GM03348 (cell line): Measurements from ENCODE around the gene CCDC86.

Experiments
- DNase-seq: peaks from one replicate; pipeline ENCODE4 v3.0.0; 2012; ENCODE audit warnings: low spot score

The CCDC86 gene

DNA sequence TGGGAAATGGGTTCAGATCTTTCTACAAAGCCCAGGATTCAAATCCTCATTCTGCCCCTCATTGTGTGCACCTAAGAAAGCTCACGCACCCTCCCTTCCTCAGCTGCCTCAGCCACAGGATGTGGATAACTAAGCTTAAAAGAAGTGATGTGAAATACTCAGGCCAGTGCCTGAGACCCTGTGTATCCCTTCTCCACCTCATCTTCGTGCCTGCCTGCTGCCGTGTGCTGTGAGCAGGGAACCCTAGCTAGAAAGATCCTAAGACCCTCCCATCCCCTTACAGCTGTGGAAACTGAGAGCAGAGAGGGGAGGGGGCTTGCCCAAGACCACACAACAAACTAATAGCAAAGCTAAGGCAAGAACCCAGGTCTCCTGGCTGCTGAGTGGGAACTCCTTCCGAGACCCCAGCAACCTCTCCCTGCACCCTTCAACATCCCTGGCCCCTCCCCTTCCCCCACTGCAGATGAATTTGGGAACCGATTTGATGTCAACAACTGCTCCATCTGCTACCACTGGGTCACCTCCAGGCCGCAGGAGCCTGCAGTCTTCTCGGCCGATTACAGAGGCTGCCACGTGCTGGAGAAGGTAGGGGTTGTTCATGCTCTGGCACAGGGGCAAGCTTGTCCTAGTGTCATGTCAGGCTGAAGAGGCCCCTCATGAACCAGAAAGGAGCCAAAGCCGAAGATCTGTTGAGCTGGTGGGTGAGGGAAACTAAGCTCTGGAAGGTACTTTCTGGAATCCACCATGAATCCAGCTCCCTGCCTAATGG, 27.0 kb downstream of the CCDC86 start:
- DNase-seq: no peak

DNA sequence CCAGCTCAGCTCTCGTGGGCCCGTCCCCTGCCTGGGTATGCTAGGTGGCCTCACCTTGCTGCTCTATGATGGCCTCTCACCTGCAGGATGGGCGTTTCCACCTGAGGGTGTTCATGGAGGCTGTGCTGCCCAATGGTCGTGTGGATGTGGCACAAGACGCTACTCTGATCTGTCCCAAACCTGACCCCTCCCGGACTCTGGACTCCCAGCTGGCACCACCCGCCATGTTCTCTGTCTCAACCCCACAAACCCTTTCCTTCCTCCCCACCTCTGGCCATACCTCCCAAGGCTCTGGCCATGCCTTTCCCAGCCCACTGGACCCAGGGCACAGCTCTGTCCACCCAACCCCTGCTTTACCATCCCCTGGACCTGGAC, 27.5 kb downstream of the CCDC86 start:
- DNase-seq: no peak

DNA sequence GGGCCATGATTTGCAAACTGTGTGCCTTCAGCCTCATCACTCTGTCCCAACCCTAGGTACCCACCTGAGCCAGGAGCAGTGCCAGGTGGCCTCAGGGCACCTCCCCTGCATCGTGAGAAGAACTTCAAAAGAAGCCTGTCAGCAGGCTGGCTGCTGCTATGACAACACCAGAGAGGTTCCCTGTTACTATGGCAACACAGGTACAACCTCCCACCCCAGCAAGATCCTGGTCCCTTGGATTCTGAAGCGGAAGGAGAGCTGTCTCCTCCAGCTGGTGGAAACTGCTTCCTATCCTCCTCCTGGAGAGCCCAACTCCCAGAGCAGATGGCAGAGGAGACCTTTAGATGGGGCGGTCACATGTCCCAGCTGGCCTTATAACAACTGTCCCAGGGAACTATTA, 28.4 kb downstream of the CCDC86 start:
- no peak for DNase-seq

DNA sequence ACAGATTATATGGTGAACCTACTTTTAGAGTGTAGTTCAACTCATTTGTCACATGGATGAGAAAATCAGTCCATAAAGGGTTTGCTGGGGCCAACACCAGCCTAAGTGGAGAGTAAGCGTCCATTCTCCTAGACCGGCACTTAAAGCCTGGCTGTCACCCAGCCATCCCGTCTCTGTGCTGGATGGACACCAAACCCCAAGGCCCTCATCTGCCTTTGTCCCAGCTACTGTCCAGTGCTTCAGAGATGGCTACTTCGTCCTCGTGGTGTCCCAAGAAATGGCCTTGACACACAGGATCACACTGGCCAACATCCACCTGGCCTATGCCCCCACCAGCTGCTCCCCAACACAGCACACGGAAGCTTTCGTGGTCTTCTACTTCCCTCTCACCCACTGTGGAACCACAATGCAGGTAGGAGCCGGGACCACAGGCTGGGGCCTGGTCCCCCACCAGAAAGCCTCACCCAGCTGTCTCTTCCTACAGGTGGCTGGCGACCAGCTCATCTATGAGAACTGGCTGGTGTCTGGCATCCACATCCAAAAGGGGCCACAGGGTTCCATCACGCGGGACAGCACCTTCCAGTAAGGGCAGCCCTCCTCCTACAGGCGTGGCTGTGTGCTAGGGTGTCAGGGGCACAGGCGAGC, 28.9 kb downstream of the CCDC86 start:
- DNase-seq: no peak

DNA sequence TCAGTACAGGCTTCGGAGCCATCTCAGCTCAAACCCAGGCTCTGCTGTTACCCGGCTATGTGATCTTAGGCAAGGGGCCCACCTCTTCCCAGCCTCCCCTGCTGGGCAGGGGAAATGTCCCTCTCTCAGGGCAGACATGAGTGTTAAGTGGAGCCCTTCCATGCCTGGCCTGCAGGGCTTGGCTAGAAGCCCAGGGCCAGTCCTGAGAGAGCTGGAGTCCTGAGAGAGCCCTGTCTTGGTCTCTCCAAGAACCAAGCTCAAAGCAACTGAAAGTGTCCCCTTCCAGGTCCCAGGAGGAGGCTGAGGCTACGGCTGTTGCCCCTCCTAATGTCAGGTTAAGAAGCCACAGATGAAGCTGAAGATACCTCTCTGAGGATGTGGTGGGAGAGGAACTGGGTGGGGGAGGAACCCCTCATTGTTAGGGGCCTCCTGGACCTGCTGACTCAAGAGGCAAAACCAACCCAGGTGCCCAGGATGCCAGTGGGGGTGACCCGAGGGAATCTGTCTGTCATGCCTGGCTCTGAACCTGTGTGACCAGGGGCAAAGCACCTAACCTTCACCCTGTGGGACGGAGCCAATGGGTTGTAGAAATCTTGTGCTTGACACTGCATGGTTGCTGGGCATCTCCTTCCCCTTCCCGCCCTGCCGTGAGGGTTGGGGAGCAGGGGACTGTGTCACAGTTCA, 29.6 kb downstream of the CCDC86 start:
- DNase-seq: peak; percentile 65

DNA sequence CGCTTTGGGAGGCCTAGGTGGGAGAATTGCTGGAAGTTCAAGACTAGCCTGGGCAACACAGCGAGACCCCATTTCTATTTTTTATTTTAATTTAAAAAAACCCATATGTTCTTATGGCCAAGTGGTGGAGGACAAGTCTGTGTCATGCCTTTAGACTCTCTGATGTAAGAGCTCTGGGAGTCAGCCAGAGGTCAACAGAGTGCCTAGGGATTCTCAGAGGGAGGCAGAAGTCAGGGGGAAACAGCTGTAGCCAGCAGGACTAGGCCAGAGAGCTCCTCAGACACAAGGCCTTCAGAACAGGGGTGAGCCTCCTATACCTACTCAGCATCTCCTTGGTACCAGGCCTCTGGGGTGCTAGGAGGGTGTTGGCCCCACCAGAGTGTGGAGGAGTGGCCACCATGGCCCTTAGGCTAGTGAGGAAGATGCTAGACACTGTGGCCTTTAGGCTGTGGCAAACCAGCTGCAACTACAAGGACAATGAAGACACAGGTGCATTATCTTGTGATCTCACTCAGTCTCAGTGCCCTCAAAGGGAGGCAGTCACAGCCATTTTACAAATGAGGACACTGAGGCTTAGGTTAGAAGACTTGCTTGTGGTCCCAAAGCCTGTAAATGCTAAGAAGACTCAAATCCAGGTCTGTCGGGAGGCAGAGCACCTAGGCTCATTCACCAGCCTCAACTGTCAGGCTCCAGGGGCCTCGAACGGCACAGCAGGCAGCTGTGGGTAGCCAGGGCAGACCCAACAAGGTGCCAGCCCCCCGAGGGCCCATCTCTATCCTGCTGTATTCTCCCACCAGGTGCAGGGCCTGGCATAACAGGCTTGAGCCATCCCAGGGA, 30.4 kb downstream of the CCDC86 start:
- peak; percentile 49 for DNase-seq

DNA sequence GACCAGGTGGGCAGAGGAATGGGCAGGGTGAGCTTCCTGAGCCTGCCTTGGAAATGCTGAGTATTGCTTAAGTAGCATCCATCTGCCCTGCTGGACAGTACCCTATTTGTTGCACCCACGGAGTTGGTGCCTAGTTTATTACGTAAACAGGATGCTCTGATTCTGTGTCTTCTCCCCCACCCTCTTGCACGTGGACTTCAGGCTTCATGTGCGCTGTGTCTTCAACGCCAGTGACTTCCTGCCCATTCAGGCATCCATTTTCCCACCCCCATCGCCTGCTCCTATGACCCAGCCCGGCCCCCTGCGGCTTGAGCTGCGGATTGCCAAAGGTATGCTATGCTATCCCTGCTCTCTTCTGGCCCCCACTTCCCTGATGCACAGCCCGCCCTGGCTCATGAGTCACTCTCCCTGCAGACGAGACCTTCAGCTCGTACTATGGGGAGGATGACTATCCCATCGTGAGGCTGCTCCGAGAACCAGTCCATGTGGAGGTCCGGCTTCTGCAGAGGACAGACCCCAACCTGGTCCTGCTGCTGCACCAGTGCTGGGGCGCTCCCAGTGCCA, 31.1 kb downstream of the CCDC86 start:
- DNase-seq: no peak

DNA sequence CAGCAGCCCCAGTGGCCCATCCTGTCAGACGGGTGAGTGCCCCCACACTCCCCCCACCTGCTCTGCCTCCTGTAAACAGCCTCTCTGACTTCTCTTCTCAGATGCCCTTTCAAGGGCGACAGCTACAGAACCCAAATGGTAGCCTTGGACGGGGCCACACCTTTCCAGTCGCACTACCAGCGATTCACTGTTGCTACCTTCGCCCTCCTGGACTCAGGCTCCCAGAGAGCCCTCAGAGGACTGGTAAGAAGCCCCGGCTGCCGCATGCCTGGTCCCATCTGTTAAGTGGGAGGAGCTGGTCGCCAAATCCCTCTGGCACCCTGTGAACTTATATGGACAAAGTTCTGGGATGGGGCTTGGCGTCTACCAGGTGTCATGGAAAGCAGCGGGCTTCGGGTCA, 31.6 kb downstream of the CCDC86 start:
- DNase-seq: no peak

DNA sequence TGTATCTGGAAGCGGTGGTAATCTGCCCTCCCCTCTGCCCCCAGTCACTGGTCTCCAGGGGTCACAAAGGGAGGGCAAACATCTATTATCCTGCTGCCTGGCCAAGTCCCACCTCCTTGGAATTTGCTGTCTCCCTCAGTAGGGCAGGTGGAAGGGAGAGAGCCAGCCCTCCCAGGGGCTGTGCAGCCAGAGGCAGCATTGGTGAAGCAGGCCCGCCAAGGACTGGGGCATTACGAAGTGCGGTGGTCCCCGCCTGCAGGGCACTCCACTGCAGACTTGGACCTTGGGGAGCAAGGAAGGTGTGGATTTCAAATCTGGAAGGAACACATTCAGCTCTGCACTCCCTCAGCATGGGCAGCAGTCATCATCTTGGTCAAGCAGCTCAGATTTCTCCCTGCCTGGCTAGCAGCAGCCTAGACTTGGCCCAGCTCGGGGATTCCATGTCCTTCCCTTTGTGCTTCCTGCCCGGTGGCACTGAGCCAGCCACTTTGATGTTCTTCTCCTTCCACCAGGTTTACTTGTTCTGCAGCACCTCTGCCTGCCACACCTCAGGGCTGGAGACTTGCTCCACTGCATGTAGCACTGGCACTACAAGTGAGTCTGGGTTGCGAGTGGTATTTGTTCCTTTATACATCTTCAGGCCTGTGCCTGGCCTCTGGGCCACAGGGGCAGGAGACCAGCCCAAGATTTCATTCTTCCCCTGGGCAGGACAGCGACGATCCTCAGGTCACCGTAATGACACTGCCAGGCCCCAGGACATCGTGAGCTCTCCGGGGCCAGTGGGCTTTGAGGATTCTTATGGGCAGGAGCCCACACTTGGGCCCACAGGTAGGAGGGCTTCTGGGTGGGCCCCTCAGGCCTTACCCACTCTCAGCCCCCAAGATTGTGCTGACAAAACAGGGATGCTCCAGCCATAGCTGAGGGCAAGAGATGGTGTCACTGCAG, 32.8 kb downstream of the CCDC86 start:
- DNase-seq: no peak

DNA sequence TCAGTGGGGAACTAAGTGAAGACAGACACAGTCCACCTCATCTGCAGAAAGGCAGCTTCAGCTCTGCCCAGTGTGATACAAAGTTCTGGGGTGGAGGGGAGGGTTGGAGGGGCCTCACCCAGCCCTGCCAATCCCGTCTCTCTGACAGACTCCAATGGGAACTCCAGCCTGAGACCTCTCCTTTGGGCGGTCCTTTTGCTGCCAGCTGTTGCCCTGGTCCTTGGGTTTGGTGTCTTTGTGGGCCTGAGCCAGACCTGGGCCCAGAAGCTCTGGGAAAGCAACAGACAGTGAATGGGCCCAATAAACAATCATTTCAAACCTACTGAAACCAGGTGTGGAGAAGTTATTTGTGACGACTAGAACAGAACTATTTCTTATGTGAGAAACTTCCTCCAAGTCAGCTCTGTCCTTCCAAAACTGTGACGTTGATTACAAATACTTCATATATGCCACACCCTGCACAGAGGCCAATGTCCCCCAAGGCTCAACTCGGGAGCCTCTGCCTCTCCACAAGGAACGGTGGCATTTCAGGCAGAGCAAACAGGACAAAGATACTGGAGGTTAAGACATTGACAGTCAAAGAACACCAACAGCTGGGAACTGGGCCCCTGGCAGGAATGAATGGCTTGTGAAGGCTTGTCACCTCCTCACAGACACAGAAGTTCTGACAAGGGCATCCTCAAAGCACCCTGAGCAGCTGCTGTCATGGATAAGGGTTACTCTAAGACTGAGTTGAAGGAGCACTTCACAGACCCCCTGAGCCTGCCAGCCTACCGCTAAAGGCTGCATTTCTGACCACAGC, 33.7 kb downstream of the CCDC86 start:
- DNase-seq: no peak

DNA sequence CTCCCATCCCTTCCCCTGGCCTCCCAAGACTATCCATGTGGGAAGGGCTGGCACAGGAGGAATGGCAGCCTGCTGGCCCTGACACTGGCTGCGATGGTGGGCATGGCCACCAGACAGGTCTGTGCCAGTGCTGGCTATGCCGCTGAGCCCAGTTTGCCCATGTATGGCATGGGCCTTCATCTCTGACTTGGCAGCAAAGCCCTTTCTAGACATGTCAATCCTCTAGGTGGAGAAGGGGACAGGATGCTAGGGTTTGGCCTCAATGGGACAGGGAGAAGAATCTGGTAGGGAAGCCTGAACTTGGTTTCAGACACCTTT, 34.2 kb downstream of the CCDC86 start:
- no peak for DNase-seq

DNA sequence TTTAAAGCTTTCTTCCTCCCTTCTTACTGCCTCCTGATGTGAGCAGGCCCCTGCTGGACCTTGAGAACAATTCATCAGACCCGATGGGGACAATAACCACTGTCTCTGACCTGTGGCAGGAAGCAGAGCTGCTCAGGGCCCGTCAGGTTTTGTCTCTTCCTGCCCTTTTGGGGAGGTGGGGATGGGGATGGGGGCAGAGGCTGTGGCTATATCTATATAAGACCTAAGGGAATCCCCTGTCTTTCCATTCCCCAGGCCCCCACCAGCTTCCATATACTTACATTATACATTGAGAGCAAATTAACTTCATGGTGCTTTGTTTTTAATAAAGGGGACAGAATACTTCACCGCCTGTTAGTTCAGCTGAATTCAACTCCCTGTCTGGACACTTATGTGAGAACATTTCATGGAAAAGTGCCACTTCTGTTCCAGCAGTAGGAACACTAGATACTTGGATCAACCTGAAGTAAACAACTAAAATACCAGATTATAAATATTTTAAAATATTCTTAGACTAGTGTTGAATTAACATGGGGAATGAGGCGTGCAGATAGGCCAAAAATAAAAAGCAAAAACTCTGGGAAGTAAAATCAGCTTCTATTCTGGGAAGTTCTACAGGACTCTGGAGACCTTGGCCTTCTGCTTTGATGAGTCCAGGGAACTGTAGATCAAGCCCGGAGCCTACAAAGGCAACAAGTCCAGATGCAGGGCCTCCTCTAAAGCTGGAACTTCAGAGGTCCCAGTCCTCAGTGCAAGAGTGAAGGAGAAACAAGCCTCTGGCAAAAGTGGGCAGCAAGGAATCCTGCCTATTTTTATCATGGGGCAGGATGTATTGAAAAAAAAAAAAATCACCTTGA, 36.6 kb downstream of the CCDC86 start:
- DNase-seq: no peak

DNA sequence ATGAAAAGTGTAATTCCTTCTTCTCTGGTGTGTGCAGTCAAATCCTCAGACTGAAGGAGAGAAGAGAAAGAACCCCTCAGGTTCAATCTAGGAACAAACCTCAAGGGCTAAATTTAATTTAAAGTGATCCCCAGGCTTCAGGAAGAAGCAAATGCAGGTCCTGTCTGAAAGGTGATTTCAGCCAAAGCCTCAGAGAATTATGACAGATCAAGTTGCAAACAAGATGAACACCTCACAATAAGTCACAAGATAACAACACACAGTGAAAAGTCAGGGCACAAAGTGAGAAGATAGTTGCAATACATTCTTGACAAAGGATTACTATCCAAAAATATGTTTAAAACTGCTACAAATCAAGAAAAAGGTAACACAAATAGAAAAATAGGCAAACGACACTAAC, 37.2 kb downstream of the CCDC86 start:
- DNase-seq: no peak

DNA sequence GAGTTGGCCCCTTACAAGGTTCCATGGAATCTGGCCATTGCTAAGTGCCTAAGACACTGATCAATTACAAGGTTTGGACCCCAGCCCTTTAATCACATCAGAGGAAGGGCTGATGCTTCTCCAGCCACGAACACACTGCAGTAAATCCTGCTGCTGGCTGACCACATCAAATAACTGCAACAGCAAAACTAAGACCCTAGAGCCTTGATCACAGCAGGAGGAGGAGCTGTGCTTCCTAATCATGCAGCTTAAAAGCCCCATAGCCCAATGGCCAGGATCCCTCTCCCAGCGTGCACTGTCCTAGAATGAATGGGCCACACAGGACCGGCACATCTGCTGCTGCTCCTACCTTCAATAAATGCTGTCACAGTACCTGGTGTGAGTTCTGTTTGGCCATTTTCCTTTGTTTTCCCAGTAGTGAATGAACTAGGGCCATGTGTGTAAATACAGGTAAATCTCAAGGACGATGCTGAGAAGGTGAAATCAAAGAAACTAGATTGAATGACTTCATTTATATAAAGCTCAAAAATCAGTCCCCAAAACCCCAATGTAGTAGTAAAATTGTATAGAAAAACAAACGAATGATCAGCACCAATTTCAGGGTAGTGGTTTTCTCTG, 38.2 kb downstream of the CCDC86 start:
- no peak for DNase-seq

DNA sequence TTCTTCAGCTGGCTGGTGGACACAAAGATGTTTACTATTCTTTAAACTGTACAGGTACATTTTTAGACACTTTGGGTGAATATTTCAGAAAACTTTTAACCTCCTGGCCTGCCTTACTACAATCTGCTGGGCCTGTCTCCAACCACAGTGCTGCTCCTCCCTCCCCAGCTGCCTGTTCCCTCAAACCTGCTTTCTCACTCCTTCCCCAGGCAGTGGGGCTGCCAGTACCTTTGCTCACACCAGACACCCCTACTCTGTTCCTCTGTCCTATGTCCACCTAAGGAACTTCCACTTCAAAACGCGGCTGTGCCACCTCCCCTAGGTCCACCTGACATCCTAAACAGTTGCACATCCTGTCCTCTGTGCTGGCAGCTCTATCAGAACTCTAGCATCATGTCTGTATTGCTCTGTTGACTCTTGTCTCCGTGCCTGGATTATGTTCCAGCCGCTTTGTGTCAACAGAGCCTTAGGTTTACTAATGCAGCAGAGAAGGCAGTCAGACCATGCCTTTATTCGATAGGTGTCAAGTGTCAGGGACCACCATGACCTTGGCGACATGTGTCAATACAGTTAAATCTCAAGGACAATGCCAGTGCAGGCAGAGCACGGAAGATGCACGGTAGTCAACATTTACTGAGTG, 38.9 kb downstream of the CCDC86 start:
- DNase-seq: no peak

DNA sequence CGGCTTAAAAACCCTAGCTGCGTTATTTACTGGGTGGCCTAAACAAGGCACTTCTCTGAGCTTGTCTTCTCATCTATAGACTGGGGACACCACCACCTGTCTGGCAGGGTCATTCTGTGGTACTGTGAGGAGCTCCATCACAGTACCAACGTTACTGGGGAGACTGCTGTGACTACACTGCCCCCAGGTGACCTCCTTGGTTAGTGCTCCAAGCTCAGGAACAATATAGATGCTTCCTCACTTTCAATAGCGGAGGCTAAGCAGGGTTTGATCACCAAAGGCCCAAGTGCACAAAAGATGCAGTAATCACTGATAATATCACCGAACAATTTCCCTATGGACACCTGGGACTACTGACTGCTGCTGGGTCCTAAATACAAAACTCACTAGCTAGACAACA, 45.6 kb downstream of the CCDC86 start:
- DNase-seq: peak; percentile 70

DNA sequence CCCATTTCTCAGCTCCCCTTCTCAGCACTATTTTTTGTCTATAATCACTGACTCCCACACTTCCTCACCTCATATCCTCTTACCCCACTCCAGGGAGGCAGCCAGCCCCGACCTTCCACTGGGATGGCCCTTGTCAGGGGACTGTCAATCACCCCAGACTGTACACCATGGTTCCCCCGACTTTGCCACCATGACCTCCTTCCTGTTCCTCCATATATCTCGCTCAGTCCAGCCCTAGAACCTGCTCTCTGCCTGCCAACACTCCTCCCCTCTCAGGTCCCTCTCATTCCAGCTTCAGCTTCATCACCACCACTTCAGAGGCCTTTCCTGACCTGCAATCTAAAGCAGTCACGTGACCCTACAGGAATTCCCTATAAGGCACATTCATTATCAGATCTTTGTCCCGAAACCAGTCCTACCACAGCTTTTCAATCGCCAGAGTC, 48.0 kb downstream of the CCDC86 start:
- no peak for DNase-seq

DNA sequence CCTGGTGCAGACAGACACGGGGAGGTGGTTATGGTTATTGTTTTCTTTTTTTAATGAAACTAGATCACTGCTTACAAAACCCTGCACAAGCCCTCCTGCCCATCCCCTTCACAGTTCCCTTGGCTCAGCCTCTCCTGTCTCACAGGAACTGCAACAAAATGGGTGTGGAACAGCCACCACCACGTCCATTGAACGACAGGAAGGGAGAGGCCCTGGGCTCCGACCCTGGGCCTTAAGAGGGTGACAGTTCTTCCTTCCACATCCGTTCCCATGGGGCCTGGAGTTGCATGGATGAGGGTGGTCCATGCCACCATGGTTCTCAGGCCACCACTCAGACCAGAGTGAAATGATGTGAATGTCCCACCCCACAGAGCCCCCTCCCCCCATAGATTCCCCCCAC, 48.8 kb downstream of the CCDC86 start:
- no peak for DNase-seq
